Dendritic cell treated with granulocyte-macrophage colony-stimulating factor and Interleukin-4, amounts not matched to agents 40 ng/mL and 50 ng/mL, for 4 days (primary cell): Measurements from ENCODE around the gene TBC1D5.
A peak's percentile ranks its signal among the peaks of the same experiment; 100 is the strongest.

Experiments
- H3K27ac Mint-ChIP-seq: one replicate; pipeline ENCODE4 v1.8.0; 2022; ENCODE audit warnings: mild to moderate bottlenecking, mixed read lengths
- H3K27me3 Mint-ChIP-seq: one replicate; pipeline ENCODE4 v1.8.0; 2022; ENCODE audit warnings: mild to moderate bottlenecking, mixed read lengths
- H3K36me3 Mint-ChIP-seq: one replicate; pipeline ENCODE4 v1.8.0; 2022; ENCODE audit warnings: low read depth, mixed read lengths
- H3K4me1 Mint-ChIP-seq: one replicate; pipeline ENCODE4 v1.8.0; 2022; ENCODE audit warnings: low read depth, mixed read lengths
- H3K4me3 Mint-ChIP-seq: one replicate; pipeline ENCODE4 v1.8.0; 2022; ENCODE audit warnings: mild to moderate bottlenecking, moderate library complexity, mixed read lengths
- H3K9me3 Mint-ChIP-seq: one replicate; pipeline ENCODE4 v1.8.0; 2022; ENCODE audit warnings: mixed read lengths
- intact Hi-C: fragments of 100-400 bp; cut with micrococcal nuclease; formaldehyde crosslinking; loops from one replicate; pipeline ENCODE4 v1.15.0; 2022

Gene TBC1D5

DNA sequence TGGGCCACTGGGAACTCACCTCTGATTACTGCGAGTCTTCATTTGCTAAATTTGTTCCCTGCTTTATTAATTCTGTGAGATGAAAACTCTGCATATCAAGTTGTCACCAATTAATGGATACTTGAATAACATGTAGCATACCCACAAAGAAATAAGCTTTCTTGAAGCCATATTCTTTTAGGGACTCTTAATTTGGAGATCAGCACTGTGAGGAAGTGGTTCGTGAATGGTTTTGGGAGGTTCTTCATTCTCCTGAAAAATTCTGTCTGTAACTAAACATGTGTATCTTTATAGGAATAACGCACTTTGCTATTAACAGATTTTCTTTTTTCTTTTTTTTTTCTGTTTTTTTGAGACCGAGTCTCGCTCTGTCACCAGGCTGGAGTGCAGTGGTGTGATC lies 19.1 kb upstream of the TBC1D5 start:
- no peak overlapping the region for H3K27ac Mint-ChIP-seq
- no peaks in the 10 kb centered on the region for H3K27me3 Mint-ChIP-seq
- no peaks in the 10 kb centered on the region for H3K36me3 Mint-ChIP-seq
- H3K4me3 Mint-ChIP-seq, result no peak overlapping the region
- H3K4me1 Mint-ChIP-seq, result no peaks in the 10 kb centered on the region
- intact Hi-C loops, result loop anchor here (10.0 kb wide), 1 partner anchor 73 kb away; no protein-coding TSS in a partner anchor
- H3K9me3 Mint-ChIP-seq, result no peaks in the 10 kb centered on the region

DNA sequence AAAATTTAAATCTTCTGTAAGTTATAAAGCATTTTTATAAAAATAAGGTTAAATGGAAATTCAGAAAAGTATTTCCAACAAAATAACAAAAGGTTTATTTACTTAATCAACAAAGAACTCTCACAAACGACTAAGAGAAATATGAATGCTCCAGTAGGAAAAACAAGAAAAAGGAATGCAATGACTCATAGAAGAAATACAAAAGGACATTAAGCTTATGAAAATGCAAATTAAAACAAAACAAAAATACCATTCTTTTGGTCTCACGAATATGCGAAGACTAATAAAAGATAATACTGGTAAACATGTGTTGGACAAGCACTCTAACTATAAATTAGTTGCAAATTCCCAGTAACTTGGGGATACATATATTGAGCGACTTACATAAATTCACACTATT lies 17.5 kb upstream of the TBC1D5 start:
- H3K27ac Mint-ChIP-seq, result no peak overlapping the region
- no peaks in the 10 kb centered on the region for H3K9me3 Mint-ChIP-seq
- no peaks in the 10 kb centered on the region for H3K4me1 Mint-ChIP-seq
- intact Hi-C loops, result loop anchor here (10.0 kb wide), 1 partner anchor 75 kb away; no protein-coding TSS in a partner anchor
- no peaks in the 10 kb centered on the region for H3K27me3 Mint-ChIP-seq
- H3K36me3 Mint-ChIP-seq, result no peaks in the 10 kb centered on the region
- H3K4me3 Mint-ChIP-seq, result no peak overlapping the region

DNA sequence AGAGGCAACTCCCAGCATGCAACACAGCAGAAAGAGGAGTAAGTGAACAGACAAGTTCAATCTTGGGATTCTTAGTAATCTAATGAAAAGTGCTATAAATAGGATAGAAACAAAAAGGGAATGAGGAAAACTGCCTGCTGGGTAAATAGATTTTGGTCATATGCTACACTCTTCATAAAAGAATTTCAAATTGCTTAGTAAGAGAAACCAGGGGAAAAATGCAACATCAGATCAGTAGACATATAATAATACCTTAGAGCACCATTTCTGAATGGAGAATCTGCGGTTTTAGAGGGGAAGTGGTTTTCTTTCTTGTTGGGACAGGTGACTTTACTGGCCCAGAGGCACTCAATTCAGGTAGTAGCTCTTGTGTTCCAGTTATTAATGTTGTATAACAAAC lies 13.4 kb upstream of the TBC1D5 start:
- intact Hi-C loops, result no loop called here
- no peaks in the 10 kb centered on the region for H3K4me1 Mint-ChIP-seq
- no peak overlapping the region for H3K27ac Mint-ChIP-seq
- no peak overlapping the region for H3K4me3 Mint-ChIP-seq
- H3K36me3 Mint-ChIP-seq, result no peaks in the 10 kb centered on the region
- no peaks in the 10 kb centered on the region for H3K9me3 Mint-ChIP-seq
- H3K27me3 Mint-ChIP-seq, result no peaks in the 10 kb centered on the region

DNA sequence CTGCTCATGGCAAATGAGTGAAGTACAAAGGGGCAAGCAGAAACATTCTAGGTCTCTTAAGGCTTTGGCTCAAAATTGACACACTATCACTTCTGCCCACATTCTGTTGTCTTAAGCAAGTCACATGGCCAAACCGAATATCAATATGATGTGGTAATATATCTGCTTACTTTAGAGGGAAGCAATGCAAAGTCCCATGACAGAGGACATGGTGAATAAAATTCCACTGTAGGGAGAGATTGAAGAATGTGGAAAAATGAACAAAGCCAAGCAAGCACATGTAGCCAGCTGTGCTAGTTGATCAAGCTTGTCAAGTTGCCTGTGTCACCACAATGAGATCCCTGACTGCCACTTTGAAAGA lies 11.2 kb upstream of the TBC1D5 start:
- intact Hi-C loops, result no loop called here
- Mint-ChIP-seq H3K36me3 (no peaks in the 10 kb centered on the region), H3K9me3 (no peaks in the 10 kb centered on the region), H3K4me1 (peaks cover 13% of the 10 kb centered on the region), H3K27ac (no peak overlapping the region), H3K4me3 (no peak overlapping the region), H3K27me3 (no peaks in the 10 kb centered on the region)

DNA sequence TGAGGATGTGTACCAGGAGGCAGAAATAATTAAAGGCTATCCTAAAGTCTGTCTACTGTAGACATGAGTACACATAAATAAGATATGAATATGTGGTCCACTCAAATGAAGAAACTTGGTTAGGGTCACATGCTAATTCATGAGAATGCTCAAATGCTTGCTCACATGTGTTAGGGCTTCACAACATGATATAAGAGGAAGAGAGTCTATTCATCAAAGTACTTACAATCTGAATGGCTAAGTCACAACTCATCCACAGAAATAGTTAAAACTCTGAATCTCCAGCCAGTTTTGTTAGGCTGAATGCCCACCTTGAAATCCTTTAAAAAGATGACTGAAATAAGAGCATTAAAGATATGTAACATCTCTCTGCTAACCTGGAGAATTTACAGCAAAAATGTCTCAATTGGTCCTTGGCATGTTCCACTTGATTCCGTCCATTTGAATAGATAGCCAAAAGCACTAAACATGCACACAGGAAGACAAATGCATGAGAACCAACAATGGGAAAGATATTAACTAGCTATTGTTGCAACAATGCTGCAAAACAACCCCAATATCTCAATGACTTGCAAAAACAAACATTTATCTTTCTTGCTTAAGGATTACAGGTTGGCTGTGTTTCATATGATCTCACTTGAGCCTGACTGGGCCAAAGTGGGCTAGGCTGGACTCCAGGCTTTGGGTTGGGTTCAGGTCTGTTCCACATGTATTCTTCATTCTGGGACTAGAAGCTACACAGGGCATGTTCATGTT lies 10.6 kb upstream of the TBC1D5 start:
- H3K4me1 Mint-ChIP-seq, result peaks cover 13% of the 10 kb centered on the region
- intact Hi-C loops, result no loop called here
- no peak overlapping the region for H3K4me3 Mint-ChIP-seq
- H3K9me3 Mint-ChIP-seq, result no peaks in the 10 kb centered on the region
- H3K36me3 Mint-ChIP-seq, result no peaks in the 10 kb centered on the region
- H3K27ac Mint-ChIP-seq, result no peak overlapping the region
- no peaks in the 10 kb centered on the region for H3K27me3 Mint-ChIP-seq

DNA sequence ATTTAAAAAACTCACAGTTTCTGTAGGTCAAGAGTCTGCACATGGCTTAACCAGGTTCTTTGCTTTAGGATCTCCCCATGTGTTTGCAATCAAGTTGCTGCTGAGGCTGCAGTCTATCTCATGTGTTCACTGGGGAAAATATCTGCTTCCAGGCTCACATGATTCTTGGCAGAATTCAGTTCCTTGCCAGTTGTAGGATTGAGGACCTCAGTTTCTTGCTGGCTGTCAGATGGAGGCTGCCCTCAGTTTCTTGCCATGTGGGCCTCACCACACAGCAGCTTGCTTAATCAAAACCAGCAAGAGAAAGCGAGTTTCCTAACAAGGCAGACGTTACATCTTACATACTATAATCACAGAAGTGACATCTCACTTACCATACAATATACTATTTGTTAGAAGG lies 10.0 kb upstream of the TBC1D5 start:
- no peak overlapping the region for H3K27ac Mint-ChIP-seq
- intact Hi-C loops, result no loop called here
- H3K4me3 Mint-ChIP-seq, result no peak overlapping the region
- peaks cover 18% of the 10 kb centered on the region for H3K4me1 Mint-ChIP-seq
- no peaks in the 10 kb centered on the region for H3K9me3 Mint-ChIP-seq
- H3K36me3 Mint-ChIP-seq, result no peaks in the 10 kb centered on the region
- H3K27me3 Mint-ChIP-seq, result no peaks in the 10 kb centered on the region

DNA sequence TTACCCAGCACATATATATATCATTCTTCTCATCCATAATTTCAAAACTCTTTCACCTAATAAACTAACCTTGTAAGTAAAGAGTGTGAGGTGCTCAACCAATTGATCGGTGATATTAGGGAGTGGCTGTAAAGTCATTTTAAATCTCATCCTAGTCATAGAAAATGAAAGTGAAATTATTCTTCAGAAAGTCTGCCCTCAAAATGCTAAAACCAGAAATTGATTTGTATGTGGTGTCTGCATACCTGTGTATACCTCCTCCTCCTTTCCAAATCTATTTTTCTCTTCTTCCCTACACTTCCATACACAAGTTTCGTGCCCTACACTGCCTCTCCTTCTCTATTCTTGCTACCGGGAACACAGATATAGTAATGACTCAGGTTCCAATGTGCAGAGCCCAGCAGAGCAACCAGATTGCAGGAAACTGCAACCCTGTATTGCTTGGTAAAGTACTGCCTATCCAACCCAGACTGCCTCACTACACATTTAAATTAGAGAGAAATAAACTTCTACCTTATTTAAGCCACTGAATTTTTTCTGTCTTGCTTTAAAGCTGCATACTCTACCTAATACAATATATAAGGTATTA lies 7.4 kb upstream of the TBC1D5 start:
- Mint-ChIP-seq H3K36me3 (no peaks in the 10 kb centered on the region), H3K27ac (no peak overlapping the region), H3K4me3 (no peak overlapping the region), H3K9me3 (no peaks in the 10 kb centered on the region), H3K27me3 (no peaks in the 10 kb centered on the region), H3K4me1 (peaks cover 44% of the 10 kb centered on the region)
- intact Hi-C loops, result loop anchor here (10.0 kb wide), 1 partner anchor 675 kb away; the partner anchor contains the start of gene SATB1

DNA sequence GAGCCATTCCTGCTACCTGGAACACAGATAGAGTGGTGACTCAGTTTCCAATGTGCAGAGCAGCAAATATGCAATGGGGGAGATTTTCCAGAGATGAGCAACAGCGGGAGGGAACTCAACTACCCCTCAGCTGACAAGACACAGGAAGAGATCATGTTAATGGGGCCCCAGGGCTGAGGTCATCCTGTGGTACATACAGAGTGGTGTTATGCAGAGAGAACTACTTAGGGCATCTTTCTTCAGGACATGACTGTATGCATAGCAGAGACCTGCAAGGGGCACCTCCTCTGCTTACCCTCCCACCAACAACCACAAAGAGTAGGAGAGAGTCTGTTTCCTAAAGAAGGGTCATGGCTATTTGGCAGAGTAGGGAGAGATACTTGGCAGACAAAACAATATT lies 6.8 kb upstream of the TBC1D5 start:
- Mint-ChIP-seq H3K27ac (no peak overlapping the region), H3K9me3 (no peaks in the 10 kb centered on the region), H3K4me3 (no peak overlapping the region), H3K36me3 (no peaks in the 10 kb centered on the region), H3K4me1 (peaks cover 45% of the 10 kb centered on the region), H3K27me3 (no peaks in the 10 kb centered on the region)
- intact Hi-C loops, result loop anchor here (10.0 kb wide), 1 partner anchor 676 kb away; the partner anchor contains the start of gene SATB1

DNA sequence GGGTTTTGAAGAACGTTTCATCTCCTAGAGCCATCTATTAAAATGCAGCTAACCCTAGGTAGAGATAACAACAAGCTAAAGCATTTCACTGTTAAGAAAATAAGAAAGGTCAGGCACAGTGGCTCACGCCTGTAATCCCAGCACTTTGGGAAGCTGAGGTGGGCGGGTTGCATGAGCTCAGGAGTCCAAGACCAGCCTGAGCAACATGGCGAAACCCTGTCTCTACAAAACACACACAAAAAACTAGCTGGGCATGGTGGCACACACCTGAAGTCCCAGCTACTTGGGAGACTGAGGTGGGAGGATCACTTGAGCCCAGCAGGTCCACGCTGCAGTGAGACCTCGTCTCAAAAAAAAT lies 5.4 kb upstream of the TBC1D5 start:
- intact Hi-C loops, result loop anchor here (10.0 kb wide), 1 partner anchor 677 kb away; the partner anchor contains the start of gene SATB1
- H3K4me3 Mint-ChIP-seq, result peak overlapping the region; percentile 54
- peaks cover 45% of the 10 kb centered on the region for H3K4me1 Mint-ChIP-seq
- no peaks in the 10 kb centered on the region for H3K9me3 Mint-ChIP-seq
- H3K27ac Mint-ChIP-seq, result peak overlapping the region; percentile 89
- H3K27me3 Mint-ChIP-seq, result no peaks in the 10 kb centered on the region
- H3K36me3 Mint-ChIP-seq, result no peaks in the 10 kb centered on the region

DNA sequence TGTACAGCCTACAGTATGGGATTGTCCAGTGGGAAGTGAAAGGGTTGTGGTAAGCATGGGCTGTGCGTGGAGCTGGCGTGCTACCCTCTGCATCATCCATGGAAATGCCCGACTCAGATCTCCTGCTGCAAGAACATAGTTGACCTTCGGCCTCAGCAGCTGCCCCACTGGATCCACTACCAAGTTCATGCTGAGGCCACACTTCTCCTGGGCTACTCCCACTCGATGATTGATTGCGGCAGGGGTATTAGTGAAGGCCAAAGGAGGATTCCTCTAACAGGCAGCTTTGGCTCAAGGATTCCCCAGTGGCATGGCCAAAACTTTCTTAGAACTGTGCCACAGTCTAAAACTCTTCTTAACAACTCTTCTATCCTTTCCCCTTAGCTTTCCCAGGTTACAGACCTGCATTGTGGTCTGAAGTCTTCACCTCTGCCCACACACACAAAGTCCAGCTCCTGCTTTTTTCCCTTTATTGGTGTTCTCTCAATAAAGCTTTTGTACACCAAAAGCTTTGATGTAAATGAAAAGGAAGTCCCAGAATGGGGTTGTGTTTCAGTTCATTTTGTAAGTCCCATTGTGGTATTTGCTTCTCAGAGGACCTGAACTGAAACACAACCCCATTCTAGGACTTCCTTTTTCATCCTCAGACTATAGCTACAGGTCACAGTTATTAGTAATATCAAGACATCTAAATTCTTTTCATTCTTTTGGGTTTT lies 4.9 kb upstream of the TBC1D5 start:
- H3K36me3 Mint-ChIP-seq, result peaks cover 3% of the 10 kb centered on the region
- H3K9me3 Mint-ChIP-seq, result no peaks in the 10 kb centered on the region
- peak overlapping the region; percentile 89 for H3K27ac Mint-ChIP-seq
- H3K4me3 Mint-ChIP-seq, result peak overlapping the region; percentile 54
- no peaks in the 10 kb centered on the region for H3K27me3 Mint-ChIP-seq
- H3K4me1 Mint-ChIP-seq, result peaks cover 45% of the 10 kb centered on the region
- intact Hi-C loops, result loop anchor here (10.0 kb wide), 1 partner anchor 677 kb away; the partner anchor contains the start of gene SATB1

DNA sequence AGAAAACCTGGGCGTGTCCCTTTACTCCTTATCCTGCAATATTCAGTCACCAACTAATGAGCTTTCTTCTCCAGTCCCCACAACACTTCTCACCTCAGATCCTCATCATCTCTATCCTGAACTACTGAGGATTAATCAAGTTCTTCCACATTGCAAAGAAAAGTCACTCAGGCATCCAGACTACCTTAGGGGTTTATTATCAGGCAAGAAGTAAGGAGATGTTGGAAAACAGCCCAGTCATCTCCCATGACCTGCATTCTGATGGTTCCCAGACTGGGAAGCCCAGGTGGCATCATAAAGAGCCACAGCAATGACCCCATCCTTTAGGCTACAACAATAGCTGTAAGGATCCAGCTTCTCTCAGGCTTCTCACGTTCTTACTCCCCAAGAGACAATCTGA lies 3.5 kb upstream of the TBC1D5 start:
- no peaks in the 10 kb centered on the region for H3K9me3 Mint-ChIP-seq
- peaks cover 7% of the 10 kb centered on the region for H3K36me3 Mint-ChIP-seq
- intact Hi-C loops, result loop anchor here (10.0 kb wide), 1 partner anchor 679 kb away; the partner anchor contains the start of gene SATB1
- no peaks in the 10 kb centered on the region for H3K27me3 Mint-ChIP-seq
- no peak overlapping the region for H3K4me3 Mint-ChIP-seq
- no peak overlapping the region for H3K27ac Mint-ChIP-seq
- H3K4me1 Mint-ChIP-seq, result peaks cover 48% of the 10 kb centered on the region

DNA sequence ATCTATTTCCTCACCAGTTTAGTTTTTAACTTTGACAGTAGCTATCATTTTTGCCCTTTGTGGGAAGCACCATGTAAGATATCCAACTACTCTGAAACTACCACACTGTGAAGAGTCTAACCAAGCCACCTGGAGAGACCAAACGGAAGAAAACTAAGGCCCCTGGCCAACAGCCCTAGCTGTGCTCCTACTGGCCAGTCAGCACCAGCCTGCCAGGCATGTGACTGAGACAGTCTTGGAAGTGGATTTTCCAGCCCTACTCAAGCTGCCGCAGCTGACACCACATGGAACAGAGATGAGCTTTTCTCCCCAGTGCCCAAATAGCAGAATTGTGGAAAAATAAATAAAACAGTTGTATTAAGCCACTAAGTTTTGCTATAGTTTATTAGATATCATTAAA lies 2.9 kb upstream of the TBC1D5 start:
- Mint-ChIP-seq H3K4me3 (no peak overlapping the region), H3K36me3 (peaks cover 7% of the 10 kb centered on the region), H3K27ac (no peak overlapping the region), H3K27me3 (no peaks in the 10 kb centered on the region), H3K4me1 (peaks cover 53% of the 10 kb centered on the region), H3K9me3 (no peaks in the 10 kb centered on the region)
- intact Hi-C loops, result loop anchor here (10.0 kb wide), 1 partner anchor 680 kb away; the partner anchor contains the start of gene SATB1

DNA sequence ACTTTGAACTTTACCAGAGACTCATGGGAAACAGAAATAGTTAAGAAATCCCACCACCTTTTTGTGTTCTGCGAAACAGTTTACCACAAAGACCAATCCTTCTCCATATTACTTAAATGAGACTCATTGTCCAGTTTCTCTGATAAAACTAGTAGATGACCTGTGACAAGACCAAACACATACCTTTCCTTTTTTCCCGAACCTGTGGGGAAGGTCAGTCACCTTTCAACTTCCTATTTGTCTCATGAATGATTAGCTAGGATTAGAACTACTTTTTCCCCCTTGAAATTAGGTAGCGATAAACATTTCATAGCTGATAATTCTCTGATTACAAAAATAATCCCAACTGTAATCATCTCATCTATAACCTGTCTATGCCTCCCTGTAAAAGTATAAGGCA lies 2.3 kb upstream of the TBC1D5 start:
- H3K36me3 Mint-ChIP-seq, result peaks cover 8% of the 10 kb centered on the region
- no peaks in the 10 kb centered on the region for H3K27me3 Mint-ChIP-seq
- no peaks in the 10 kb centered on the region for H3K9me3 Mint-ChIP-seq
- no peak overlapping the region for H3K4me3 Mint-ChIP-seq
- intact Hi-C loops, result loop anchor here (5.0 to 10.0 kb wide), 2 partner anchors 97 to 680 kb away; partner anchors contain the start of gene SATB1
- peaks cover 53% of the 10 kb centered on the region for H3K4me1 Mint-ChIP-seq
- no peak overlapping the region for H3K27ac Mint-ChIP-seq

DNA sequence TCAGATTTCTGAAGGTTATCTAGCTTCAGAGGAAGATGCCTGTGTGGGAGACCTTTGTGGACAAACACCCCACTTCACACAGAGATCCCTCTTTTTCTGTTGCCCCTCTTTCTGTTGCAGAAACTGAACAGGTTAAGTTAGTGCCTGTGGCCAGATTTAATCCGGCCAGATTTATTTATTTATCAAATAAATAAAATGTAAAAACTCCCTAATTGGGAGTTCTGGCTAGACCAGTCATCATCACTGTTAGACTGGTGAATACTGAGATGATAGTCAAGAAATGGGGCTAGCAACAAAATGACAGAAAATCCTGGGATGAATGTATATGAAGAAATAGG lies 1.2 kb upstream of the TBC1D5 start:
- H3K27ac Mint-ChIP-seq, result peak overlapping the region; percentile 99

More for the DNA sequence above, 1.2 kb upstream of the TBC1D5 start:
- Mint-ChIP-seq H3K27me3 (no peaks in the 10 kb centered on the region), H3K4me3 (peak overlapping the region; percentile 96), H3K9me3 (no peaks in the 10 kb centered on the region), H3K4me1 (peaks cover 55% of the 10 kb centered on the region), H3K36me3 (peaks cover 18% of the 10 kb centered on the region)
- intact Hi-C loops, result loop anchor here (5.0 to 10.0 kb wide), 2 partner anchors 96 to 681 kb away; partner anchors contain the start of gene SATB1
